GM12892 (cell line): Measurements from ENCODE around the gene SPIRE2.
"Not testable (repeated sequence)": the region's sequence is repeated elsewhere in the genome, so short reads cannot be mapped to it uniquely, and the experiment has no call there.

Experiments used
- POLR2A ChIP-seq: IDR thresholded peaks from 2 replicates; pipeline ENCODE4 v1.6.1; 2011; ENCODE audit warnings: low read depth, low read length, control low read depth
- POLR2AphosphoS5 ChIP-seq: IDR thresholded peaks from 2 replicates; pipeline ENCODE4 v1.6.1; 2011; ENCODE audit warnings: low read depth, low read length, control low read depth
- TAF1 ChIP-seq: IDR thresholded peaks from 2 replicates; pipeline ENCODE4 v1.6.1; 2011; ENCODE audit warnings: low read depth, mild to moderate bottlenecking, control low read depth, low read length, borderline replicate concordance

DNA sequence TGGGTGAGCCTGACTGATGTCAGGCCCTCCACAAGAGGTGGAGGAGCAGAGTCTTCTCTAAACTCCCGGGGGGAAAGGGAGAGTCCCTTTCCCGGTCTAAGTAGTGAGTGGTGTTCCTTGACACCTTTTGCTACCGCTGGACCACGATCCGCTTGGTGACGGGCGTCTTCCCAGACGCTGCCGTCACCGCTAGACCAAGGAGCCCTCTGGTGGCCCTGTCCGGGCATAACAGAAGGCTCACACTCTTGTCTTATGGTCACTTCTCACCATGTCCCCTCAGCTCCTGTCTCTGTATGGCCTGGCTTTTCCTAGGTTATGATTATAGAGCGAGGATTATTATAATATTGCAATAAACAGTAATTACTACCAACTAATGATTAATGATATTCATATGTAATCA, 35.2 kb upstream of the SPIRE2 start:
- not testable (repeated sequence) for TF ChIP-seq POLR2AphosphoS5, POLR2A, TAF1
